Testis (tissue), 3 donors: ENCODE results near the gene KLF6. TPM values are rescaled to one million over a fixed set of nuclear protein-coding genes. Genes with fewer than 3 reads are reported as not detected.

Source experiments
- DNase-seq: peaks from one replicate; pipeline ENCODE4 v3.0.0-alpha.2; 2019
- H3K27ac ChIP-seq, 2 donors: fragments of 200-600 bp; sonication (generic); one replicate each; pipeline ENCODE4 v1.5.1; 2019
- H3K27me3 ChIP-seq: fragments of 200-600 bp; sonication (generic); one replicate; pipeline ENCODE4 v1.5.1; 2019
- H3K36me3 ChIP-seq: fragments of 200-600 bp; sonication (generic); one replicate; pipeline ENCODE4 v1.5.1; 2017; ENCODE audit warnings: low read depth; ENCODE audit errors: missing control alignments
- H3K4me1 ChIP-seq: fragments of 200-600 bp; sonication (generic); one replicate; pipeline ENCODE4 v1.5.1; 2019
- H3K4me3 ChIP-seq, 2 donors: fragments of 200-600 bp; sonication (generic); one replicate each; pipeline ENCODE4 v1.5.1; 2017 to 2019
- H3K9me3 ChIP-seq: fragments of 200-600 bp; sonication (generic); one replicate; pipeline ENCODE4 v1.5.1; 2017
- POLR2A ChIP-seq: fragments of 450-650 bp; IDR thresholded peaks from one replicate; pipeline ENCODE4 v1.6.1; 2017; ENCODE audit warnings: antibody characterized with exemption, mild to moderate bottlenecking, moderate library complexity
- WGBS, 2 donors: methylation state at CpG; one replicate each; pipeline ENCODE4 v1.1.5; 2018; 5-methylcytosine and 5-hydroxymethylcytosine counted together
- intact Hi-C: fragments of 100-400 bp; cut with DNase I; formaldehyde crosslinking; loops from one replicate; pipeline ENCODE4 v1.15.1; 2023; ENCODE audit warnings: low total_unique reads
- polyA plus RNA-seq: library from polyadenylated mRNA; stranded (reverse); fragments of 350-450 nt; fragmentation: Illumina TruSeq; extraction: RNeasy Lipid Tissue Mini Kit (QIAGEN cat#74804); gene quantifications from one replicate; pipeline ENCODE4 v1.2.3, GENCODE V29; 2014; ENCODE audit warnings: low read depth, low replicate concordance; ENCODE audit not compliant: insufficient read depth
- total RNA-seq, 2 donors: library from RNA; depleted of rRNA; stranded (reverse); fragments of >200 nt; gene quantifications; one replicate each; pipeline ENCODE4 v1.2.3, GENCODE V29; 2016
- TF ChIP-seq, protein P1 (sequence below), 3 experiments: fragments of 450-650 bp in 2 of 3; fragments of 200-600 bp in 1 of 3; sonication (generic) in 1 of 3; IDR thresholded peaks; one replicate each; pipeline ENCODE4 v1.5.1; 2016 to 2019; ENCODE audit warnings: antibody characterized with exemption in 3 of 3, mild to moderate bottlenecking in 2 of 3, moderate library complexity in 1 of 3

Gene KLF6
- total and polyA plus RNA-seq, 3 donors from 2014 or later, result 30.8 to 41.5 (median 35.7) TPM

DNA sequence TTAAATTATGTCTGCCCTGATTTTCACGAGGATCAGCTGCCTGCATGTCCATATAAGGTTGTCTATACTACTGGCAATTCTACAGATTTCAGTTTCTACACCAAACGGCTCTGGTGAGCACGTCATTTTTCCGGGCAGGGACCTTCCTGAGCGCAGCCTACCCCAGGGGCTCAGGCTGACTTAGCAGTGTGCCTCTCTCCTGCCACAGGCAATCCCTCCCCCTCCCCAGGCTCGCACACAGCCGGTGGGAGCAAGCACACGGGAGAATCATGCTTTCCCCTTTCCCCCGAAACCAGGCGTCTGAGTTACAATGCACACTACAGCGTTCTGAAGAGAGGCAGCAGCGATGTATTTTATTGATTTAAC, 1.7 kb downstream of the KLF6 start:
- Histone ChIP-seq H3K27ac (peak overlapping the region; percentile 99), H3K4me1 (peaks cover 40% of the 10 kb centered on the region), H3K4me3 (peak overlapping the region; percentile 92 to 100), H3K9me3 (no peaks in the 10 kb centered on the region), H3K27me3 (no peaks in the 10 kb centered on the region), H3K36me3 (no peaks in the 10 kb centered on the region)
- intact Hi-C loops, result no loop called here
- TF ChIP-seq POLR2A, result no peak
- TF ChIP-seq, protein P1, sequence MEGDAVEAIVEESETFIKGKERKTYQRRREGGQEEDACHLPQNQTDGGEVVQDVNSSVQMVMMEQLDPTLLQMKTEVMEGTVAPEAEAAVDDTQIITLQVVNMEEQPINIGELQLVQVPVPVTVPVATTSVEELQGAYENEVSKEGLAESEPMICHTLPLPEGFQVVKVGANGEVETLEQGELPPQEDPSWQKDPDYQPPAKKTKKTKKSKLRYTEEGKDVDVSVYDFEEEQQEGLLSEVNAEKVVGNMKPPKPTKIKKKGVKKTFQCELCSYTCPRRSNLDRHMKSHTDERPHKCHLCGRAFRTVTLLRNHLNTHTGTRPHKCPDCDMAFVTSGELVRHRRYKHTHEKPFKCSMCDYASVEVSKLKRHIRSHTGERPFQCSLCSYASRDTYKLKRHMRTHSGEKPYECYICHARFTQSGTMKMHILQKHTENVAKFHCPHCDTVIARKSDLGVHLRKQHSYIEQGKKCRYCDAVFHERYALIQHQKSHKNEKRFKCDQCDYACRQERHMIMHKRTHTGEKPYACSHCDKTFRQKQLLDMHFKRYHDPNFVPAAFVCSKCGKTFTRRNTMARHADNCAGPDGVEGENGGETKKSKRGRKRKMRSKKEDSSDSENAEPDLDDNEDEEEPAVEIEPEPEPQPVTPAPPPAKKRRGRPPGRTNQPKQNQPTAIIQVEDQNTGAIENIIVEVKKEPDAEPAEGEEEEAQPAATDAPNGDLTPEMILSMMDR (IDR thresholded peaks at IDR 0.05), result no peak
- peak; percentile 58 for DNase-seq
- 0% methylated on average over 12 of the region's 12 CpGs for WGBS, 2 donors

DNA sequence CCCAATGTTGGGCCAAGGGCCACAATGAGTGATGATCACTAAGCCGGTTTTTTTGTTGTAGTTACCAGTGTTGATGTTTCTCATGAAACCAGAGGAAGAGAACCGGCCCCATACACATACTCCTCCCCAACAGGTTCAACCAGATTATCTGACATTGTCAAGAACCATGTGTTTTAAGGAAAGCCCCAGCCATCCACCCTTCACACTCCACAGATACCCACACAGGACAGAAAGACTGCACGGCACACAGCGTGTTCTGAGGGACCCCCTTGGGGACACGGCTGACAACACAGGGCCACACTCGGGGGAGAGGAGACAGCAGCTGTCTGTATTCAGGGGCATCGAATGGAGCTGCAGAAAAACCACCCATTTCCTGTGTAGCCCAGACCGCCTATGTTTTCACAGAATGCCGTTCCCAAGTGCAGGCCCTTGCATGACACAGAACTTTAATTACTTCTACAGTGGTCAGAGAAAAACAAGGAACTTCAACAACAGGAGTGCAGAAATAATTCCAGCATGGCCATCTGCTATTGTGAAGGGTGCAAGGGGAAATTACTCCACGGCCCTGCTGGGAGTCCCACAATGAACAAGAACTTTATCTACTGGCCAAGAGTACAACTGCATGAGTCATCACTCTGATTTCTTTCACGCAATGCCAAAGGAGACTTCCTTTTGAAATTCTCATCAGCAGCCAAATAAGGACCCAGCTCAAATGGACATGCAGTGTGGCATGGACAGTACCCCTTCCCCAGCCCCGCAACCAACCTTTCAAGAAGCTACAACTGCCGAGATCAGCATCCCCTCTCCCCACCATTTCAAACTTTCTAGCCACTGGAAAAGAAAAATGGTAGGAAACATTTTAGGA, 2.3 kb downstream of the KLF6 start:
- intact Hi-C loops, result no loop called here

DNA sequence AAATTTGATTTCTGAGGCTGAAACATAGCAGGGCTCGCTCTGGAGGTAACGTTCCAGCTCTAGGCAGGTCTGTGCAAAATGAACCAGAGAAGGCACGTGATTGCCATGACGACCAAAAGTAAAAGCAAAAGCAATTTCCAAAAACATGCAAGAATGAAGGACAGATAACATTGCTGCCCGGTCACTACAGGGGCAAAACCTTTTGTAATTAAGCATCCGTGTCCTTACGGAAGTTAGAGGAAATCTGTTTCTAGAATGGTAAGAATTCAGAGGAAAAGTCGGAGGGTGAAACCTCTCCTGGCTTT, 2.9 kb downstream of the KLF6 start:
- H3K27ac ChIP-seq, result peak overlapping the region; percentile 99
- peak overlapping the region; percentile 92 to 100 for H3K4me3 ChIP-seq
- DNase-seq, result no peak
- H3K4me1 ChIP-seq, result peaks cover 42% of the 10 kb centered on the region
- no peaks in the 10 kb centered on the region for H3K27me3 ChIP-seq
- no peak for TF ChIP-seq POLR2A
- TF ChIP-seq, protein P1 (IDR thresholded peaks at IDR 0.05), result no peak
- 19 to 30% methylated on average over 8 of the region's 8 CpGs for WGBS, 2 donors
- intact Hi-C loops, result no loop called here
- no peaks in the 10 kb centered on the region for H3K9me3 ChIP-seq
- no peaks in the 10 kb centered on the region for H3K36me3 ChIP-seq

More for the DNA sequence above, 2.3 kb downstream of the KLF6 start:
- DNase-seq, result peak; percentile 75
- Histone ChIP-seq H3K4me3 (peak overlapping the region; percentile 92 to 100), H3K4me1 (peaks cover 42% of the 10 kb centered on the region), H3K27me3 (no peaks in the 10 kb centered on the region), H3K27ac (peak overlapping the region; percentile 99), H3K36me3 (no peaks in the 10 kb centered on the region), H3K9me3 (no peaks in the 10 kb centered on the region)
- WGBS, 2 donors, result 10 to 14% methylated on average over 12 to 13 of the region's 13 CpGs
- TF ChIP-seq, protein P1 (IDR thresholded peaks at IDR 0.05), result peak in 1 of 3 experiments; percentile 28
- no peak for TF ChIP-seq POLR2A

DNA sequence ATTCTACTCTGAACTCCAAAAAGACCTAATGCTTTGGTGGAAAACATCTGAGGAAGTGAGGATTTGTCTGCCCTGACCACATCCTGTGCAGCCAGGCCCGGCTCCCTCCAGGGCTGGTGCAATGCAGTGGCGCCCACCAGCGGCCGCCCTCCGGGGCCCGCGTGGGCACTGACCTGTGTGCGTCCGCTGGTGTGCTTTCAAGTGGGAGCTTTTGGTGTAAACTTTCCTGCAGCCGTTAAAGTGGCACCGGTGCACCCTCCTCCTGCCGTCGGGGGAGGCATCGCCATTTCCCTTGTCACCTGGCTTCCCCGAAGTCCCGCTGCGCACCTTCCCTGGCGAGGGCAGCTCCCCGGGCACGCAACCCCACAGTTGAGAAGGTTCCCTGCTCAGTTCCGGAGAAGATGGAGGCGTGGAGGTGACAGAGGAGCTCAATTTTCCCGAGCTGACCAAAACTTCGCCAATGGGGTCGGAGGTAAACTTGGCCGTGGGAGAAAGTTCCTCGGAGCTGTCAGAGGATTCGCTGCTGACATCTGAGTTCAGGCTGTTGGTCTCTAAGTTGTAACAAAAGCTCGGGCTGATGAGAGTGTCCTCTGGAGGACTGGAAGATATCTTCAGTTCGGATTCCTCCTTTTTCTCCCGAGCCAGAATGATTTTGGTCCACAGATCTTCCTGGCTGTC, 3.4 kb downstream of the KLF6 start:
- TF ChIP-seq, protein P1 (IDR thresholded peaks at IDR 0.05), result peak in 1 of 3 experiments; percentile 24
- no peak for TF ChIP-seq POLR2A
- peak overlapping the region; percentile 92 to 100 for H3K4me3 ChIP-seq
- H3K4me1 ChIP-seq, result peaks cover 38% of the 10 kb centered on the region
- intact Hi-C loops, result no loop called here
- peak overlapping the region; percentile 99 for H3K27ac ChIP-seq
- WGBS, 2 donors, result 37 to 54% methylated on average over 23 to 31 of the region's 31 CpGs
- H3K36me3 ChIP-seq, result no peaks in the 10 kb centered on the region
- no peaks in the 10 kb centered on the region for H3K27me3 ChIP-seq
- peak; percentile 39 for DNase-seq
- H3K9me3 ChIP-seq, result no peaks in the 10 kb centered on the region
